GM12878 (cell line): ENCODE measurements around the gene CEP78. TPM values are rescaled to one million over a fixed set of nuclear protein-coding genes. Genes with fewer than 3 reads are reported as not detected.
A peak's percentile ranks its signal among the peaks of the same experiment; 100 is the strongest.

Experiments used
- ATAC-seq: fragments of 200-7000 bp; cut with Tn5 transposase; 3 replicates; pipeline ENCODE4 v1.9.1; 2020; ENCODE audit warnings: mild to moderate bottlenecking, moderate library complexity
- BruUV-seq: library from RNA; stranded (reverse); fragments of 400-500 nt; replicated peaks from 2 replicates; lab custom pipeline; 2021; lab: Mats Ljungman, UMichigan
- CTCF ChIA-PET: fragments of 300-600 bp; sonication (Branson Sonifier 250); formaldehyde crosslinking; extraction: SDS; loops from one replicate; lab custom pipeline; 2021; ENCODE audit warnings: inconsistent platforms; lab: Yijun Ruan, JAX
- POLR2A ChIA-PET: fragments of 350-600 bp; formaldehyde crosslinking; extraction: SDS; loops from one replicate; lab custom pipeline; 2021; ENCODE audit warnings: inconsistent platforms; lab: Charles Lee
- RAD21 ChIA-PET: fragments of 300-600 bp; sonication (Branson Sonifier 250); formaldehyde crosslinking; loops from one replicate; lab custom pipeline; 2023; ENCODE audit warnings: antibody characterized with exemption; ENCODE audit not compliant: unreplicated experiment; lab: Charles Lee
- SMC1A ChIA-PET: fragments of 300-600 bp; sonication (Branson Sonifier 250); formaldehyde crosslinking; loops from one replicate; lab custom pipeline; 2023; ENCODE audit not compliant: unreplicated experiment, uncharacterized antibody; lab: Charles Lee
- DNase-seq: peaks from one replicate; pipeline ENCODE4 v3.0.0-alpha.2; 2011; ENCODE audit warnings: low read depth, low spot score
- FAIRE-seq: peaks from 3 replicates; lab custom pipeline; 2011; peaks lifted over from hg19 to GRCh38; lab: Jason Lieb, UNC
- H2AFZ ChIP-seq: 2 replicates; pipeline ENCODE4 v1.6.0; 2011; ENCODE audit warnings: low read depth, low read length, control low read depth; ENCODE audit not compliant: control insufficient read depth
- H3K27ac ChIP-seq: 2 replicates; pipeline ENCODE4 v1.5.1; 2011; ENCODE audit warnings: control low read depth; ENCODE audit not compliant: control insufficient read depth, insufficient read depth
- H3K27me3 ChIP-seq, 2 experiments: replicated peaks in 1 of 2; 2 replicates each; pipeline versions ENCODE4 v1.6.0 to v1.6.1; 2011; ENCODE audit warnings: low read length in 1 of 2; ENCODE audit not compliant: control insufficient read depth in 2 of 2, insufficient read depth in 2 of 2
- H3K36me3 ChIP-seq, 2 experiments: 2 replicates each; pipeline ENCODE4 v1.5.1; 2011; ENCODE audit warnings: low read length in 1 of 2; ENCODE audit not compliant: control insufficient read depth in 2 of 2, insufficient read depth in 2 of 2
- H3K4me1 ChIP-seq: 2 replicates; pipeline ENCODE4 v1.6.1; 2011; ENCODE audit warnings: mild to moderate bottlenecking, low read length, moderate library complexity, mixed read lengths; ENCODE audit not compliant: control insufficient read depth, insufficient read depth
- H3K4me2 ChIP-seq: 2 replicates; pipeline ENCODE4 v1.6.0; 2011; ENCODE audit warnings: control low read depth; ENCODE audit not compliant: control insufficient read depth, insufficient read depth
- H3K4me3 ChIP-seq: fragments of 200-600 bp; sonication (generic); 2 replicates; pipeline ENCODE4 v1.5.1; 2016
- H3K79me2 ChIP-seq: 2 replicates; pipeline ENCODE4 v1.6.0; 2011; ENCODE audit warnings: low read length; ENCODE audit not compliant: control insufficient read depth, insufficient read depth
- H3K9ac ChIP-seq: 2 replicates; pipeline ENCODE4 v1.8.0; 2011; ENCODE audit warnings: low read length, control low read depth, mixed read lengths; ENCODE audit not compliant: control insufficient read depth, insufficient read depth
- H3K9me3 ChIP-seq: replicated peaks from 3 replicates; pipeline ENCODE4 v1.5.1; 2011; ENCODE audit warnings: mild to moderate bottlenecking, low read length; ENCODE audit not compliant: control insufficient read depth, insufficient read depth
- H4K20me1 ChIP-seq: 2 replicates; pipeline ENCODE4 v1.6.0; 2011; ENCODE audit not compliant: control insufficient read depth, insufficient read depth
- POLR2A ChIP-seq: IDR thresholded peaks from 2 replicates; pipeline ENCODE4 v1.6.1; 2011; ENCODE audit warnings: low read depth, mild to moderate bottlenecking, low read length
- WGBS: methylation state at CpG from one replicate; pipeline ENCODE4 v1.1.6; 2016; ENCODE audit warnings: low lambda C conversion rate; ENCODE audit not compliant: insufficient replicate concordance, insufficient coverage; ENCODE audit errors: missing lambda C conversion rate; 5-methylcytosine and 5-hydroxymethylcytosine counted together
- in situ Hi-C: fragments of 300-500 bp; cut with MboI; formaldehyde crosslinking; loops from 9 replicates; pipeline ENCODE4 v1.14.3; 2018; ENCODE audit warnings: mixed read lengths
- intact Hi-C: fragments of 100-400 bp; cut with micrococcal nuclease; formaldehyde crosslinking; loops from one replicate; pipeline ENCODE4 v1.14.2; 2022; ENCODE audit not compliant: unreplicated experiment
- polyA plus RNA-seq, 11 experiments: library from polyadenylated mRNA; depleted of rRNA in 4 of 11; unstranded in 6 of 11; stranded (reverse) in 5 of 11; fragments of >200 nt; fragmentation: Nextera tagmentation in 4 of 11; fragmentation: Illumina TruSeq in 1 of 11; extraction: Ambion mirVana in 4 of 11; extraction: Trizol in 1 of 11; gene quantifications; 1 replicate in 1 of 11; 2 replicates in 10 of 11; pipeline versions ENCODE4 v1.2.1 to v1.2.3, GENCODE V29; 2011 to 2016; ENCODE audit warnings: inconsistent platforms in 2 of 11, missing spikeins in 2 of 11, low read depth in 1 of 11
- total RNA-seq, 4 experiments: library from RNA; depleted of rRNA in 3 of 4; stranded (reverse); fragments of >200 nt in 3 of 4; fragmentation: Illumina TruSeq in 1 of 4; extraction: Trizol in 1 of 4; gene quantifications; 2 replicates each; pipeline versions ENCODE4 v1.2.1 to v1.2.3, GENCODE V29; 2013 to 2021
- TF ChIP-seq, protein P1 (sequence below): fragments of 450-650 bp; IDR thresholded peaks from 2 replicates; pipeline ENCODE4 v1.6.1; 2016; ENCODE audit warnings: mild to moderate bottlenecking

CEP78 gene
- total and polyA plus RNA-seq, 10 of the 15 experiments (the other 5 are each of a cell fraction or from before 2014, with no cell fraction given): 4.1 to 44.9 (median 27.9) TPM

DNA sequence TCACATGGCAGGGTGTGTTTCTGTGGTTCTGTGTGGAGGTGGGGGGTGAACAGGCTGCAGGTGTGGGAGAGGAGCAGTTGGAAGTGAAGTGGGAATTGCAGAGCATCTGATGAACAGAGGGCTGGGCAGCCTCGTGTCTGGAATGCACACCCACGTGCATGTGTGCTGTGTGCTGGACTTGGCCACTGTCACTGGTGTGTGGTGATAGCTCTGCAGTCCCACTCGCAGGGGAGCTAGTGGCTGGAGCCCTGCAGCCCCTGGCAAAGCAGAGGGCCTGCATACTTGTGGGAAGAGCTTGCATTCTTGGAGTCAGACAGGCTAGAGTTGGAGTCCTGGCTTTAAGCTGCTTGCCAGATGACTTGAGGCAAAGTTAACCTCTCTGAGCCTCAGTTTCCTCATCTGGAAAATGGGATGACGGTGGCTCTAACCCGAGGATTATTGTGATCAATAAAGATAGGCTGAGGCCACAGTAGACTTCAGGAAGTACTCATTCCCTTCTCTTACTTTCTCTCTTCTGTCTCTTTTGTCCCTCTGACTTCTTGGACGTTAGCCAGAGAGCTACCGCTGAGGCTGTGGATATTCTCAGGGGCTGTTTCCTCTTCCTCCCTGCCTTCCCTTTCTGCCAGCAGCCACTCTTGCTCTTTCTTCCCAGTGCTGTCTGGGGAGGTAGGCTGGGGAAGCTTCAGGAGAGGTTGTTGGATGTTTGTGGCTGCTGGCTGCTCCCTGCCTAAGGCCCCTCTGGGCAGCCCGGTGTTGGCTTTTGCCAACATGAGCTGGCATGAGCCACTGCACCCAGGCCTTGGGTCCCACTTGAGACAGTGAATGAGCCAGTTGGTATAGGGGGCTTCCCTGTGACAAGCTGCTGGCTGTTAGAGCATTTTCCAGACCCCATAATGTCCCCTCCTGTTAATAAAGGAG is 79.3 kb downstream of the CEP78 start:
- intact Hi-C loops: no loop called here
- Histone ChIP-seq H3K9ac (no peak overlapping the region), H3K27me3 (no peaks in the 10 kb centered on the region), H3K4me1 (no peaks in the 10 kb centered on the region), H3K4me3 (no peak overlapping the region), H3K27ac (no peak overlapping the region), H3K9me3 (no peaks in the 10 kb centered on the region)
- ChIA-PET POLR2A (no interaction called here), RAD21 (no interaction called here), CTCF (interaction anchor here (0.6 to 1.1 kb wide), 2 partner anchors 54 to 56 kb away, joined by 3 read pairs; no protein-coding TSS in a partner anchor), SMC1A (interaction anchor here (1.3 kb wide), 1 partner anchor 17 kb away, joined by 3 read pairs; no protein-coding TSS in a partner anchor)
- WGBS: 73% methylated on average over 8 of the region's 8 CpGs
- ATAC-seq: no peak
- in situ Hi-C loops: no loop called here
- TF ChIP-seq, protein P1, sequence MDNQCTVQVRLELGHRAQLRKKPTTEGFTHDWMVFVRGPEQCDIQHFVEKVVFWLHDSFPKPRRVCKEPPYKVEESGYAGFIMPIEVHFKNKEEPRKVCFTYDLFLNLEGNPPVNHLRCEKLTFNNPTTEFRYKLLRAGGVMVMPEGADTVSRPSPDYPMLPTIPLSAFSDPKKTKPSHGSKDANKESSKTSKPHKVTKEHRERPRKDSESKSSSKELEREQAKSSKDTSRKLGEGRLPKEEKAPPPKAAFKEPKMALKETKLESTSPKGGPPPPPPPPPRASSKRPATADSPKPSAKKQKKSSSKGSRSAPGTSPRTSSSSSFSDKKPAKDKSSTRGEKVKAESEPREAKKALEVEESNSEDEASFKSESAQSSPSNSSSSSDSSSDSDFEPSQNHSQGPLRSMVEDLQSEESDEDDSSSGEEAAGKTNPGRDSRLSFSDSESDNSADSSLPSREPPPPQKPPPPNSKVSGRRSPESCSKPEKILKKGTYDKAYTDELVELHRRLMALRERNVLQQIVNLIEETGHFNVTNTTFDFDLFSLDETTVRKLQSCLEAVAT: no peak
- TF ChIP-seq POLR2A: peak; percentile 53; the same call in 1 of the 2 replicates
- TF ChIP-seq, all 136 proteins: peak for 1
- no peaks in the 10 kb centered on the region for H4K20me1 ChIP-seq
- H2AFZ ChIP-seq: no peak overlapping the region
- BruUV-seq: no TSS peak
- H3K4me2 ChIP-seq: no peak overlapping the region
- H3K36me3 ChIP-seq: peaks cover 2 to 10% of the 10 kb centered on the region in 2 experiments; a peak in 3 of 4 replicates
- DNase-seq: no peak
- no peaks in the 10 kb centered on the region for H3K79me2 ChIP-seq
- no peak for FAIRE-seq
